ENCODE data around the gene THSD4. TPM values are rescaled to one million over a fixed set of nuclear protein-coding genes. Genes with fewer than 3 reads are reported as not detected.

THSD4 gene
- total RNA-seq, 1 donor from 2014 or later: 66.8 TPM

- H3K4me1 ChIP-seq: peaks cover 23% of the 10 kb centered on the region
- no peak overlapping the region for H3K27ac ChIP-seq
- no peak for TF ChIP-seq POLR2A (IDR thresholded peaks at IDR 0.05)
- TF ChIP-seq CTCF (IDR thresholded peaks at IDR 0.05): no peak
- TF ChIP-seq POLR2AphosphoS5 (IDR thresholded peaks at IDR 0.05; ENCODE audit: insufficient read depth in 1 of 2, low read depth in 1 of 2): no peak
- H3K4me3 ChIP-seq: no peak overlapping the region
- no peaks in the 10 kb centered on the region for H3K36me3 ChIP-seq
- DNase-seq (ENCODE audit: extremely low spot score in 2 of 2): no peak
- intact Hi-C loops (cut with DNase I): no loop called here
- H3K9me3 ChIP-seq: no peaks in the 10 kb centered on the region
- no peaks in the 10 kb centered on the region for H3K27me3 ChIP-seq
Observed at GRCh38 chr15:71752604-71753289, 637.5 kb downstream of the THSD4 start.

DNA sequence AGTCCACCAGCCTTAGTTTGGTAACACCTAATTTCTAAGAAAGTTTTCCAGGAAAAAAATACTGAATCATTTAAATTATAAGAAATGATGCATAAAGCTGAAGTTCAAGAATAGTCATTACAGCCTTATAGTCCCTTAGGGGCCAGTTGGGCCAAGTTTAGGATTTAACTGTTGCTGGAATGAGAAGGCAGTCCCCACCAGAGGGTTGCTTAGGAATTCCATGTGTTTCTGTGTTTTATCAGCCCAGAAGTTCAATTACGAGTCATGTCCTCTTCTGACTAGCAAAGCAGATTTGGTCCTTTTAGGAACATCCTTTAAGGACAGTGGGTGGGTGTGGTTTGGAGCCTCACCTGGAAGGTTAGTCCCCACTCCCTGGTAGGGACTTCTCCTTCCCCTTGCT, 638.1 kb downstream of the THSD4 start:
- TF ChIP-seq POLR2A (IDR thresholded peaks at IDR 0.05): no peak
- no peak for TF ChIP-seq POLR2AphosphoS5 (IDR thresholded peaks at IDR 0.05; ENCODE audit: insufficient read depth in 1 of 2, low read depth in 1 of 2)
- TF ChIP-seq CTCF (IDR thresholded peaks at IDR 0.05): no peak
- Histone ChIP-seq H3K27me3 (no peaks in the 10 kb centered on the region), H3K4me1 (peaks cover 20% of the 10 kb centered on the region), H3K4me3 (no peak overlapping the region), H3K9me3 (no peaks in the 10 kb centered on the region), H3K36me3 (no peaks in the 10 kb centered on the region), H3K27ac (no peak overlapping the region)
- intact Hi-C loops (cut with DNase I): no loop called here
- no peak for DNase-seq (ENCODE audit: extremely low spot score in 2 of 2)

DNA sequence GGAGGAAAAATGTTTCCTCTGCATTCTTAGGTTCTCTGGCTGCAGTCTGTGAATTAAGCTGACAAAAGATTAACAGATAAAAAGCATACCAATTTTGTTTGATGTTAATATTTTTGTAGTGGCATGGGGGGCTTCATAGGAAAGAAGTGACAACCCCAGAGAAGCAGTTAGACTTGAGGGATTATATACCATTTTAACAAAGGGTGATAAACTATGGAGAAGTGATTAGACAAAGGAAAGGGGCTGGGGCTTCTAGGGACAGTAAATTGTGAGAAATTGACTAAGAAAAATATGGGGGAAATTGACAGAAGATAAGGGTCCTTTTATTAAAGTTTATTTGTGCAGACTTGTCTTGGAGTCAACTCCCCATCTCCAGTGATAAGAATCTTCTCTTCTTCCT, 639.4 kb downstream of the THSD4 start:
- no peaks in the 10 kb centered on the region for H3K9me3 ChIP-seq
- no peak for DNase-seq (ENCODE audit: extremely low spot score in 2 of 2)
- no peak overlapping the region for H3K4me3 ChIP-seq
- no peak for TF ChIP-seq POLR2A (IDR thresholded peaks at IDR 0.05)
- TF ChIP-seq POLR2AphosphoS5 (IDR thresholded peaks at IDR 0.05; ENCODE audit: insufficient read depth in 1 of 2, low read depth in 1 of 2): no peak
- TF ChIP-seq CTCF (IDR thresholded peaks at IDR 0.05): no peak
- intact Hi-C loops (cut with DNase I): no loop called here
- peaks cover 28% of the 10 kb centered on the region for H3K4me1 ChIP-seq
- no peak overlapping the region for H3K27ac ChIP-seq
- peaks cover 0 to 12% of the 10 kb centered on the region in 2 donors for H3K36me3 ChIP-seq
- no peaks in the 10 kb centered on the region for H3K27me3 ChIP-seq

DNA sequence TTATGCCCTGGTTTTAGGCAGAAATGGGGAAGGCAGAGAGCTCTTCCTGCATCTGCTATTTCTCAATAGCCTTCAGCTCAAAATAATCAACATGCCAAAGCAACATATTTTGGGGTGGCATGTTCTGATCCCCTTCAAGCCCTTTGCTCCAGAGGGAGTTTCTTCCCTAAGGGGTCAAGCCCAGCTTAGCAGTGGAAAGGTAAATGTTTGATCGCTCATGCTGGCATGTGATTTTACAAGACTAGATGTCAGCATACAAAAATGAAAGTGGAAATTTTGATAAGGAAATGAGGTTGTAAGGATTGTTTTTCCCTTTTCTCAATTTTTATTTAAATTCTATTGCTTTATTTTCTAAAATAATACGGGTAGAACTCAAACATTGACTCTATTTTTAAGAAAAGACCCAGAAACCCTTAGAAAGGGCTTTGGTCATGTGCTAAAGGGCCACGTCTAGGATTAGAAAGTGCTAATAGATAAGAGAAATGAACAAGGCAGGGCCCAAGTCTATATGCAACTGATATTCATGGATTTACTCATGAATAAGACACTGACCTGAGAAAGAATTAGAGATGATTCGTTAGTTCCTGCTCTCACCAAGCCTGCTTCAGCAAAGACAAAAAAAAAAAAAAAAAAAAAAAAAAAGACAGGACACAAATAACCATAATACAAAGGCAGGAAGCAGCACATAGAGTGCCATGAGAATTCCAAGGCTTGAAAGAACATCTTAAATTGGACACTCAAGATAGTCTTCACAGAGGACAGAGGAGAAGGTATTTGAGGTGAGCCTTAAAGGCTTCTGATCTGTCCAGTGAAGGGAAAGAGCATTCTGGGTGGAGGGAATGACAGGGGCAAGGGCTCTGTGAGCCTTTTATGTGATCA, 640.1 kb downstream of the THSD4 start:
- no peaks in the 10 kb centered on the region for H3K9me3 ChIP-seq
- intact Hi-C loops (cut with DNase I): no loop called here
- peaks cover 0 to 19% of the 10 kb centered on the region in 2 donors for H3K36me3 ChIP-seq
- no peak for TF ChIP-seq POLR2AphosphoS5 (IDR thresholded peaks at IDR 0.05; ENCODE audit: insufficient read depth in 1 of 2, low read depth in 1 of 2)
- no peak for TF ChIP-seq CTCF (IDR thresholded peaks at IDR 0.05)
- TF ChIP-seq POLR2A (IDR thresholded peaks at IDR 0.05): no peak
- DNase-seq (ENCODE audit: extremely low spot score in 2 of 2): no peak
- H3K27me3 ChIP-seq: no peaks in the 10 kb centered on the region
- peaks cover 28% of the 10 kb centered on the region for H3K4me1 ChIP-seq
- no peak overlapping the region for H3K27ac ChIP-seq
- no peak overlapping the region for H3K4me3 ChIP-seq
